Hepatocyte (in vitro differentiated cells): ENCODE data around the gene GOT1. TPM values are rescaled to one million over a fixed set of nuclear protein-coding genes. Genes with fewer than 3 reads are reported as not detected.

ENCODE experiments used
- DNase-seq: peaks from one replicate; pipeline ENCODE4 v3.0.0-alpha.2; 2016; ENCODE audit warnings: low spot score
- H2AFZ ChIP-seq: fragments of 200-600 bp; sonication (generic); 2 replicates; pipeline ENCODE4 v1.6.0; 2016; ENCODE audit warnings: antibody characterized with exemption, mild to moderate bottlenecking
- H3K27ac ChIP-seq: fragments of 200-600 bp; sonication (generic); 2 replicates; pipeline ENCODE4 v1.5.1; 2016; ENCODE audit warnings: mild to moderate bottlenecking
- H3K27me3 ChIP-seq: fragments of 200-600 bp; sonication (generic); 2 replicates; pipeline ENCODE4 v1.6.1; 2016
- H3K36me3 ChIP-seq: fragments of 200-600 bp; sonication (generic); replicated peaks from 2 replicates; pipeline ENCODE4 v1.5.1; 2016; ENCODE audit warnings: low read depth; ENCODE audit not compliant: insufficient read depth
- H3K4me1 ChIP-seq: fragments of 200-600 bp; sonication (generic); 2 replicates; pipeline ENCODE4 v1.5.1; 2016; ENCODE audit warnings: mild to moderate bottlenecking, moderate library complexity; ENCODE audit not compliant: insufficient read depth
- H3K4me2 ChIP-seq: fragments of 200-600 bp; sonication (generic); 2 replicates; pipeline ENCODE4 v1.6.0; 2016
- H3K4me3 ChIP-seq: fragments of 200-600 bp; sonication (generic); 2 replicates; pipeline ENCODE4 v1.5.1; 2016; ENCODE audit warnings: mild to moderate bottlenecking
- H3K79me2 ChIP-seq: fragments of 200-600 bp; sonication (generic); 2 replicates; pipeline ENCODE4 v1.6.0; 2017; ENCODE audit warnings: mild to moderate bottlenecking
- H3K9me2 ChIP-seq: fragments of 200-600 bp; sonication (generic); replicated peaks from 2 replicates; pipeline ENCODE4 v1.6.0; 2017; ENCODE audit warnings: mild to moderate bottlenecking; ENCODE audit not compliant: insufficient read depth
- H3K9me3 ChIP-seq: fragments of 200-600 bp; sonication (generic); 2 replicates; pipeline ENCODE4 v1.5.1; 2016; ENCODE audit warnings: low read depth, mild to moderate bottlenecking
- H4K20me1 ChIP-seq: fragments of 200-600 bp; sonication (generic); 2 replicates; pipeline ENCODE4 v1.6.0; 2016; ENCODE audit warnings: mild to moderate bottlenecking; ENCODE audit not compliant: insufficient read depth, poor library complexity, severe bottlenecking
- CTCF ChIP-seq: fragments of 200-600 bp; sonication (generic); IDR thresholded peaks from 2 replicates; pipeline ENCODE4 v1.5.1; 2016; ENCODE audit warnings: antibody characterized with exemption, mild to moderate bottlenecking; ENCODE audit not compliant: poor library complexity
- EZH2 ChIP-seq: fragments of 200-600 bp; sonication (generic); IDR thresholded peaks from 2 replicates; pipeline ENCODE4 v1.6.1; 2016; ENCODE audit warnings: antibody characterized with exemption, mild to moderate bottlenecking, borderline replicate concordance
- EZH2phosphoT487 ChIP-seq: fragments of 200-600 bp; sonication (generic); IDR thresholded peaks from one replicate; pipeline ENCODE4 v1.6.1; 2018; ENCODE audit warnings: antibody characterized with exemption, mild to moderate bottlenecking, low read depth, moderate library complexity; ENCODE audit not compliant: unreplicated experiment, severe bottlenecking
- WGBS: methylation state at CpG from one replicate; pipeline ENCODE4 v1.1.6; 2016; ENCODE audit warnings: low lambda C conversion rate; ENCODE audit errors: missing lambda C conversion rate; 5-methylcytosine and 5-hydroxymethylcytosine counted together
- polyA plus RNA-seq: library from polyadenylated mRNA; unstranded; fragments of >200 nt; fragmentation: Nextera tagmentation; extraction: Ambion mirVana; gene quantifications from 2 replicates; pipeline ENCODE4 v1.2.1, GENCODE V29; 2016
- total RNA-seq: library from RNA; depleted of rRNA; stranded (reverse); fragments of >200 nt; gene quantifications from 2 replicates; pipeline ENCODE4 v1.2.3, GENCODE V29; 2014

The GOT1 gene
- total and polyA plus RNA-seq, 2 experiments from 2014 or later: 59.0 to 60.8 TPM

GRCh38 chr10:99422529-99423096 is 7.8 kb downstream of the GOT1 start:
- no peaks in the 10 kb centered on the region for H3K9me2 ChIP-seq
- H3K4me1 ChIP-seq: no peaks in the 10 kb centered on the region
- H3K4me2 ChIP-seq: no peak overlapping the region
- no peak overlapping the region for H3K4me3 ChIP-seq
- no peak overlapping the region for H3K27ac ChIP-seq
- H4K20me1 ChIP-seq: no peaks in the 10 kb centered on the region
- no peak for DNase-seq
- no peaks in the 10 kb centered on the region for H3K27me3 ChIP-seq
- H3K79me2 ChIP-seq: peaks cover 29% of the 10 kb centered on the region
- 99% methylated on average over 5 of the region's 5 CpGs for WGBS
- TF ChIP-seq CTCF: no peak
- TF ChIP-seq EZH2: no peak
- no peak for TF ChIP-seq EZH2phosphoT487
- H3K36me3 ChIP-seq: no peaks in the 10 kb centered on the region
- H3K9me3 ChIP-seq: no peaks in the 10 kb centered on the region
- H2AFZ ChIP-seq: no peak overlapping the region

GRCh38 chr10:99421233-99421739 is 9.1 kb downstream of the GOT1 start:
- Histone ChIP-seq H3K4me3 (no peak overlapping the region), H4K20me1 (no peaks in the 10 kb centered on the region), H3K36me3 (no peaks in the 10 kb centered on the region), H3K4me2 (no peak overlapping the region), H3K79me2 (peaks cover 18% of the 10 kb centered on the region), H3K9me2 (no peaks in the 10 kb centered on the region), H3K27ac (no peak overlapping the region), H2AFZ (no peak overlapping the region), H3K4me1 (no peaks in the 10 kb centered on the region), H3K9me3 (no peaks in the 10 kb centered on the region), H3K27me3 (no peaks in the 10 kb centered on the region)
- TF ChIP-seq EZH2: no peak
- TF ChIP-seq EZH2phosphoT487: no peak
- no peak for TF ChIP-seq CTCF
- WGBS: 82% methylated on average over 3 of the region's 3 CpGs
- no peak for DNase-seq

- Histone ChIP-seq H3K79me2 (peaks cover 9% of the 10 kb centered on the region), H3K4me1 (no peaks in the 10 kb centered on the region), H3K9me3 (no peaks in the 10 kb centered on the region), H2AFZ (no peak overlapping the region), H3K4me3 (no peak overlapping the region), H3K9me2 (no peaks in the 10 kb centered on the region), H3K36me3 (no peaks in the 10 kb centered on the region), H3K27ac (no peak overlapping the region), H3K4me2 (no peak overlapping the region), H4K20me1 (no peaks in the 10 kb centered on the region), H3K27me3 (no peaks in the 10 kb centered on the region)
- no peak for TF ChIP-seq EZH2phosphoT487
- TF ChIP-seq EZH2: no peak
- TF ChIP-seq CTCF: no peak
- 100% methylated on average over 2 of the region's 2 CpGs for WGBS
- no peak for DNase-seq
These were observed 10.7 kb downstream of the GOT1 start for GRCh38 chr10:99419688-99420087.
